GM12878 (cell line): ENCODE measurements around the gene CYSLTR2. TPM values are rescaled to one million over a fixed set of nuclear protein-coding genes. Genes with fewer than 3 reads are reported as not detected.

Experiments used
- ATAC-seq: fragments of 200-7000 bp; cut with Tn5 transposase; 3 replicates; pipeline ENCODE4 v1.9.1; 2020; ENCODE audit warnings: mild to moderate bottlenecking, moderate library complexity
- Bru-seq: library from RNA; stranded (reverse); fragments of 400-500 nt; gene quantifications from one replicate; lab custom pipeline; 2021; lab: Mats Ljungman, UMichigan
- BruChase-seq, 2 experiments: library from RNA; stranded (reverse); fragments of 400-500 nt; gene quantifications; one replicate each; lab custom pipeline; 2021; lab: Mats Ljungman, UMichigan
- BruUV-seq: library from RNA; stranded (reverse); fragments of 400-500 nt; replicated peaks from 2 replicates; lab custom pipeline; 2021; lab: Mats Ljungman, UMichigan
- CTCF ChIA-PET: fragments of 300-600 bp; sonication (Branson Sonifier 250); formaldehyde crosslinking; extraction: SDS; loops from one replicate; lab custom pipeline; 2021; ENCODE audit warnings: inconsistent platforms; lab: Yijun Ruan, JAX
- POLR2A ChIA-PET: fragments of 350-600 bp; formaldehyde crosslinking; extraction: SDS; loops from one replicate; lab custom pipeline; 2021; ENCODE audit warnings: inconsistent platforms; lab: Charles Lee
- RAD21 ChIA-PET: fragments of 300-600 bp; sonication (Branson Sonifier 250); formaldehyde crosslinking; loops from one replicate; lab custom pipeline; 2023; ENCODE audit warnings: antibody characterized with exemption; ENCODE audit not compliant: unreplicated experiment; lab: Charles Lee
- SMC1A ChIA-PET: fragments of 300-600 bp; sonication (Branson Sonifier 250); formaldehyde crosslinking; loops from one replicate; lab custom pipeline; 2023; ENCODE audit not compliant: unreplicated experiment, uncharacterized antibody; lab: Charles Lee
- DNase-seq: peaks from one replicate; pipeline ENCODE4 v3.0.0-alpha.2; 2011; ENCODE audit warnings: low read depth, low spot score
- FAIRE-seq: peaks from 3 replicates; lab custom pipeline; 2011; peaks lifted over from hg19 to GRCh38; lab: Jason Lieb, UNC
- H2AFZ ChIP-seq: 2 replicates; pipeline ENCODE4 v1.6.0; 2011; ENCODE audit warnings: low read depth, low read length, control low read depth; ENCODE audit not compliant: control insufficient read depth
- H3K27ac ChIP-seq: 2 replicates; pipeline ENCODE4 v1.5.1; 2011; ENCODE audit warnings: control low read depth; ENCODE audit not compliant: control insufficient read depth, insufficient read depth
- H3K27me3 ChIP-seq, 2 experiments: replicated peaks in 1 of 2; 2 replicates each; pipeline versions ENCODE4 v1.6.0 to v1.6.1; 2011; ENCODE audit warnings: low read length in 1 of 2; ENCODE audit not compliant: control insufficient read depth in 2 of 2, insufficient read depth in 2 of 2
- H3K36me3 ChIP-seq, 2 experiments: 2 replicates each; pipeline ENCODE4 v1.5.1; 2011; ENCODE audit warnings: low read length in 1 of 2; ENCODE audit not compliant: control insufficient read depth in 2 of 2, insufficient read depth in 2 of 2
- H3K4me1 ChIP-seq: 2 replicates; pipeline ENCODE4 v1.6.1; 2011; ENCODE audit warnings: mild to moderate bottlenecking, low read length, moderate library complexity, mixed read lengths; ENCODE audit not compliant: control insufficient read depth, insufficient read depth
- H3K4me2 ChIP-seq: 2 replicates; pipeline ENCODE4 v1.6.0; 2011; ENCODE audit warnings: control low read depth; ENCODE audit not compliant: control insufficient read depth, insufficient read depth
- H3K4me3 ChIP-seq: fragments of 200-600 bp; sonication (generic); 2 replicates; pipeline ENCODE4 v1.5.1; 2016
- H3K79me2 ChIP-seq: 2 replicates; pipeline ENCODE4 v1.6.0; 2011; ENCODE audit warnings: low read length; ENCODE audit not compliant: control insufficient read depth, insufficient read depth
- H3K9ac ChIP-seq: 2 replicates; pipeline ENCODE4 v1.8.0; 2011; ENCODE audit warnings: low read length, control low read depth, mixed read lengths; ENCODE audit not compliant: control insufficient read depth, insufficient read depth
- H3K9me3 ChIP-seq: replicated peaks from 3 replicates; pipeline ENCODE4 v1.5.1; 2011; ENCODE audit warnings: mild to moderate bottlenecking, low read length; ENCODE audit not compliant: control insufficient read depth, insufficient read depth
- H4K20me1 ChIP-seq: 2 replicates; pipeline ENCODE4 v1.6.0; 2011; ENCODE audit not compliant: control insufficient read depth, insufficient read depth
- BMI1 ChIP-seq: fragments of 450-650 bp; IDR thresholded peaks from 2 replicates; pipeline ENCODE4 v1.6.1; 2016; ENCODE audit warnings: mild to moderate bottlenecking, moderate library complexity, borderline replicate concordance
- HDAC2 ChIP-seq: fragments of 200-600 bp; sonication (generic); IDR thresholded peaks from 2 replicates; pipeline ENCODE4 v1.6.1; 2017
- IRF4 ChIP-seq: IDR thresholded peaks from 2 replicates; pipeline ENCODE4 v1.6.1; 2011; ENCODE audit warnings: low read depth, low read length
- KDM1A ChIP-seq: fragments of 200-600 bp; sonication (generic); IDR thresholded peaks from 2 replicates; pipeline ENCODE4 v1.6.1; 2016; ENCODE audit warnings: borderline replicate concordance
- WGBS: methylation state at CpG from one replicate; pipeline ENCODE4 v1.1.6; 2016; ENCODE audit warnings: low lambda C conversion rate; ENCODE audit not compliant: insufficient replicate concordance, insufficient coverage; ENCODE audit errors: missing lambda C conversion rate; 5-methylcytosine and 5-hydroxymethylcytosine counted together
- in situ Hi-C: fragments of 300-500 bp; cut with MboI; formaldehyde crosslinking; loops from 9 replicates; pipeline ENCODE4 v1.14.3; 2018; ENCODE audit warnings: mixed read lengths
- intact Hi-C: fragments of 100-400 bp; cut with micrococcal nuclease; formaldehyde crosslinking; loops from one replicate; pipeline ENCODE4 v1.14.2; 2022; ENCODE audit not compliant: unreplicated experiment
- long read RNA-seq, 2 experiments: library from polyadenylated mRNA; unstranded; transcript quantifications; one replicate each; pipeline ENCODE4 v2.0.0, GENCODE V29; 2019 to 2020
- polyA minus RNA-seq, 3 experiments: library from RNA; depleted of rRNA, polyadenylated mRNA; stranded (reverse); fragments of >200 nt; gene quantifications; 2 replicates each; pipeline ENCODE4 v1.2.3, GENCODE V29; 2011
- polyA plus RNA-seq, 11 experiments: library from polyadenylated mRNA; depleted of rRNA in 4 of 11; unstranded in 6 of 11; stranded (reverse) in 5 of 11; fragments of >200 nt; fragmentation: Nextera tagmentation in 4 of 11; fragmentation: Illumina TruSeq in 1 of 11; extraction: Ambion mirVana in 4 of 11; extraction: Trizol in 1 of 11; gene quantifications; 1 replicate in 1 of 11; 2 replicates in 10 of 11; pipeline versions ENCODE4 v1.2.1 to v1.2.3, GENCODE V29; 2011 to 2016; ENCODE audit warnings: inconsistent platforms in 2 of 11, missing spikeins in 2 of 11, low read depth in 1 of 11
- total RNA-seq, 4 experiments: library from RNA; depleted of rRNA in 3 of 4; stranded (reverse); fragments of >200 nt in 3 of 4; fragmentation: Illumina TruSeq in 1 of 4; extraction: Trizol in 1 of 4; gene quantifications; 2 replicates each; pipeline versions ENCODE4 v1.2.1 to v1.2.3, GENCODE V29; 2013 to 2021
- TF ChIP-seq, protein P1 (sequence below): fragments of 450-650 bp; IDR thresholded peaks from 2 replicates; pipeline ENCODE4 v1.6.1; 2017; ENCODE audit warnings: antibody characterized with exemption, mild to moderate bottlenecking, moderate library complexity

The CYSLTR2 gene, protein sequence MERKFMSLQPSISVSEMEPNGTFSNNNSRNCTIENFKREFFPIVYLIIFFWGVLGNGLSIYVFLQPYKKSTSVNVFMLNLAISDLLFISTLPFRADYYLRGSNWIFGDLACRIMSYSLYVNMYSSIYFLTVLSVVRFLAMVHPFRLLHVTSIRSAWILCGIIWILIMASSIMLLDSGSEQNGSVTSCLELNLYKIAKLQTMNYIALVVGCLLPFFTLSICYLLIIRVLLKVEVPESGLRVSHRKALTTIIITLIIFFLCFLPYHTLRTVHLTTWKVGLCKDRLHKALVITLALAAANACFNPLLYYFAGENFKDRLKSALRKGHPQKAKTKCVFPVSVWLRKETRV
- not detected in 2 replicates for total RNA-seq (2013; cell fraction: nucleolus; rRNA removed)
- total RNA-seq (2014; rRNA removed) (under 0.01 TPM in 1 of 2 replicates, not detected in the other), total RNA-seq (2014; rRNA removed; fragmentation: Illumina TruSeq; extraction: Trizol) (0.04 TPM in 1 of 2 replicates, not detected in the other), total RNA-seq (2021) (0.08 TPM in 1 of 2 replicates, not detected in the other), polyA plus RNA-seq (2011; rRNA removed) (0.03 TPM in 1 of 2 replicates, not detected in the other), polyA plus RNA-seq (2014; fragmentation: Illumina TruSeq; extraction: Trizol) (0.03 TPM in 1 of 2 replicates, not detected in the other), polyA plus RNA-seq (2014; fragmentation: Nextera tagmentation; extraction: Ambion mirVana) (under 1 TPM in 1 of 2 experiments, not detected in 1; 0.02 TPM), polyA plus RNA-seq (2014; rRNA removed) (0.03 TPM in 1 of 2 replicates, not detected in the other), polyA plus RNA-seq (2016; fragmentation: Nextera tagmentation; extraction: Ambion mirVana) (not detected), polyA minus RNA-seq (2011; rRNA and poly(A)+ RNA removed) (0.07 TPM in 1 of 2 replicates, not detected in the other), Bru-seq, nascent RNA (percentile 33 among the genes with signal in this experiment), BruChase-seq, experiment 1, labeled RNA remaining after a 6-hour chase (percentile 18 among the genes with signal in this experiment), BruChase-seq, experiment 2, labeled RNA remaining after a 2-hour chase (percentile 23 among the genes with signal in this experiment)
- polyA plus RNA-seq (2011; ENCODE audit: low read depth) = 0.12 TPM
- polyA plus RNA-seq (2011; cell fraction: cytosol; rRNA removed) = 0.03 and 0.07 TPM in 2 replicates
- polyA plus RNA-seq (2011; cell fraction: nucleus; rRNA removed) = 0.03 and 0.04 TPM in 2 replicates
- 0.10 TPM in 1 of 2 replicates, not detected in the other for polyA plus RNA-seq (2012)
- not detected in 2 replicates for polyA minus RNA-seq (2011; cell fraction: cytosol; rRNA and poly(A)+ RNA removed)
- not detected in 2 replicates for polyA minus RNA-seq (2011; cell fraction: nucleus; rRNA and poly(A)+ RNA removed)
- long read RNA-seq, experiment 1 = 0 reads
- long read RNA-seq, experiment 2 = 0 reads

DNA sequence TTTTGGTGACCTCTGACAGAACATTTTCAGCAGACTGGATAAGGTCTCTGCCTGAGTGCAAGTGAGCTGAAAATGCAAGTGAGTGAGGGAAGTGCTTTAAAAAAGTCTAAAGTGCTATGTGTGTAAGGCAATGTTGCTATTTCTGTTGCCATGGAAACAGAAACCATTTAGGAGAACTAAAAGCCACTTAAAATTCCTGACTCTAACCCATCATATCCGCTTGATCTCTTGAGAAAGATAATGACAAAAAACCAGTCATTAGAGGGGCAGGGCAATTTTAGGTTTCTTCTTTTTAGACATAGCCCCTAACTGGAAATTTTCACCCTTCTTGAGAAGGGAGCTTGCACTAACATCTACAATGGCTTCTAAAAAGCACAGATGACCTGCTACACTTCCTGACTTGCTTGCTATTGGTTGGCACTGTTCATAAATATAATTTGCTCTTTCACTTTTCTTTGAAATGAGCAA lies at the start of gene CYSLTR2:
Gene CYSLTR2, plus strand, starts transcription at position 458 of the 468 bp plus-strand sequence. CDS start 52,889 bp downstream, outside the sequence.
- Histone ChIP-seq H3K4me3 (peak within 1 kb of the TSS; percentile 14; the same call in 1 of the 2 replicates), H3K9me3 (no peaks in the 10 kb centered on the region), H3K4me2 (peak within 1 kb of the TSS; percentile 78), H4K20me1 (no peaks in the 10 kb centered on the region), H3K4me1 (peaks cover 4% of the 10 kb centered on the region; the same call in 1 of the 2 replicates), H2AFZ (peak within 1 kb of the TSS; percentile 49), H3K79me2 (no peaks in the 10 kb centered on the region), H3K36me3 (no peaks in the 10 kb centered on the region), H3K27me3 (no peaks in the 10 kb centered on the region), H3K27ac (no peak within 1 kb of the TSS), H3K9ac (no peak within 1 kb of the TSS)
- 0% methylated on average over 1 of the region's 1 CpG for WGBS
- intact Hi-C loops = loop anchor here (5.0 kb wide), 1 partner anchor 321 kb away; no protein-coding TSS in a partner anchor
- RAD21 ChIA-PET = no interaction called here
- in situ Hi-C loops = no loop called here
- no TSS peak for BruUV-seq
- ATAC-seq = peak; percentile 48; the same call in 2 of the 3 replicates
- CTCF ChIA-PET = no interaction called here
- SMC1A ChIA-PET = no interaction called here
- peak; percentile 35 for DNase-seq
- peak; percentile 77 for FAIRE-seq
- POLR2A ChIA-PET = no interaction called here
- no peak for TF ChIP-seq IRF4
- TF ChIP-seq BMI1 = peak; percentile 94
- TF ChIP-seq KDM1A = no peak
- TF ChIP-seq, protein P1, sequence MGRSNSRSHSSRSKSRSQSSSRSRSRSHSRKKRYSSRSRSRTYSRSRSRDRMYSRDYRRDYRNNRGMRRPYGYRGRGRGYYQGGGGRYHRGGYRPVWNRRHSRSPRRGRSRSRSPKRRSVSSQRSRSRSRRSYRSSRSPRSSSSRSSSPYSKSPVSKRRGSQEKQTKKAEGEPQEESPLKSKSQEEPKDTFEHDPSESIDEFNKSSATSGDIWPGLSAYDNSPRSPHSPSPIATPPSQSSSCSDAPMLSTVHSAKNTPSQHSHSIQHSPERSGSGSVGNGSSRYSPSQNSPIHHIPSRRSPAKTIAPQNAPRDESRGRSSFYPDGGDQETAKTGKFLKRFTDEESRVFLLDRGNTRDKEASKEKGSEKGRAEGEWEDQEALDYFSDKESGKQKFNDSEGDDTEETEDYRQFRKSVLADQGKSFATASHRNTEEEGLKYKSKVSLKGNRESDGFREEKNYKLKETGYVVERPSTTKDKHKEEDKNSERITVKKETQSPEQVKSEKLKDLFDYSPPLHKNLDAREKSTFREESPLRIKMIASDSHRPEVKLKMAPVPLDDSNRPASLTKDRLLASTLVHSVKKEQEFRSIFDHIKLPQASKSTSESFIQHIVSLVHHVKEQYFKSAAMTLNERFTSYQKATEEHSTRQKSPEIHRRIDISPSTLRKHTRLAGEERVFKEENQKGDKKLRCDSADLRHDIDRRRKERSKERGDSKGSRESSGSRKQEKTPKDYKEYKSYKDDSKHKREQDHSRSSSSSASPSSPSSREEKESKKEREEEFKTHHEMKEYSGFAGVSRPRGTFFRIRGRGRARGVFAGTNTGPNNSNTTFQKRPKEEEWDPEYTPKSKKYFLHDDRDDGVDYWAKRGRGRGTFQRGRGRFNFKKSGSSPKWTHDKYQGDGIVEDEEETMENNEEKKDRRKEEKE = no peak
- no peak for TF ChIP-seq HDAC2
- TF ChIP-seq, all 136 proteins: peak for 1
